GM12892 (cell line): ENCODE data around the gene KCNG2.

Experiments
- POLR2A ChIP-seq: IDR thresholded peaks from 2 replicates; pipeline ENCODE4 v1.6.1; 2011; ENCODE audit warnings: low read depth, low read length, control low read depth
- POLR2AphosphoS5 ChIP-seq: IDR thresholded peaks from 2 replicates; pipeline ENCODE4 v1.6.1; 2011; ENCODE audit warnings: low read depth, low read length, control low read depth

DNA sequence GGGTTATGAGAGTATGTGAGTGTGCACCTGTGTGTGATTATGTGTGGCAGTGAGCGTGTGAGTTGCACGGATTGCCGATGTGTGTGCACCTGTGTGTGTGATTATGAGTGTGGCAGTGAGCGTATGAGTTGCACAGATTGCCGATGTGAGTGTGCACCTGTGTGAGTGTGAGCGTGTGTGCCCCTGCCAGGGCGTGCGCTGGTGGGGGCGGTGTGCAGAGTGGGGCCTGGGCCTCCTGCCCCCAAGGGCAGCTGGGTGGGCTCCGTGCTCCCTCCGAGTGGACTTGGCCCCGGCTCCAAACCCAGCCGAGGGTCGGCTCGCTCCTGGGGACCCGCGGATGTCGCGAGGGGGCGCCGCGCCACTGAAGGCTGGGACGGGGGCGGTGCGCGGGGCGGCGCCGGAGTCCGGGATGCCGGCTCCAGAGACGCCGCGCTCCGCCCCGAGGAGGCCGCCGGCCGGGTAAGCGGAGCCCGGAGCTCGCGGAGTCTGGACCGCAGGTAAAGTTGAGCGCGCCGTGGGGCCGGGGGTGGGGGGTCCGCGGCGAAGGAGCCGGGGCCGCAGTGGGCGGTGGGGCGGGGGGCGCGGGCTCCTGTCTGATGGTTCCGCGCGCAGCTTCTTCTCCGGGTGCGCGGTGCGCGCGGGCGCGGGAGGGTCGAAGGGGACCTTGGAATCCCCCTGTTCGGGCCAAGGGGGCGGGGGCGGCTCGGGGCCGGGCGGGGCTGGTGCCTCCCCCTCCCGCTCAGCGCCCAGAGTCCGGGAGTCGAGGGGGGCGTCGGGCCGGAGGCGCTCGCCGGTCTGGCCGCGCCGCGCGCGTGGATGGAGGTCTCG lies at the start of gene KCNG2:
- TF ChIP-seq POLR2A (no peak), POLR2AphosphoS5 (no peak)
